GM12874 (cell line): ENCODE measurements around the gene IGF2BP2.

Experiments
- TF ChIP-seq, protein P1 (sequence below): IDR thresholded peaks from 2 replicates; pipeline ENCODE4 v1.5.1; 2011; ENCODE audit warnings: low read depth, mild to moderate bottlenecking, control low read depth, low read length, moderate library complexity; ENCODE audit not compliant: insufficient read depth

The IGF2BP2 gene

DNA sequence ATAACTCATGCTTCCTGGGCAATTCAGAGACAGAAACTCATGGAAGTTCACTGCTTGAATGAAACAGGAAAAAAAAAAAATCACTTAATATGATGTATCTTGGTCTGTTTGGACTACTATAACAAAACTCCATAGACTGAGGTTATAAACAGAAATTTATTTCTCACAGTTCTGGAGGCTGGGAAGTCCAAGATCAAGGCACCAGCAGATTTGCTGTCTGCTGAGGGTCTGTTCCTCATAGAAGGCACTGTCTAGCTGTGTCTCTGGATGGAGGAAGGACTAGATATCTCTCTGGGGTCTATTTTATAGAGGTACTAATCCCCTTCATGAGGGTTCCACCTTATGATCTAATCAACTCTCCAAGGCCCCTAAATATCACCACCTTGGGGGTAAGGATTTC, 119.3 kb downstream of the IGF2BP2 start:
- TF ChIP-seq, protein P1, sequence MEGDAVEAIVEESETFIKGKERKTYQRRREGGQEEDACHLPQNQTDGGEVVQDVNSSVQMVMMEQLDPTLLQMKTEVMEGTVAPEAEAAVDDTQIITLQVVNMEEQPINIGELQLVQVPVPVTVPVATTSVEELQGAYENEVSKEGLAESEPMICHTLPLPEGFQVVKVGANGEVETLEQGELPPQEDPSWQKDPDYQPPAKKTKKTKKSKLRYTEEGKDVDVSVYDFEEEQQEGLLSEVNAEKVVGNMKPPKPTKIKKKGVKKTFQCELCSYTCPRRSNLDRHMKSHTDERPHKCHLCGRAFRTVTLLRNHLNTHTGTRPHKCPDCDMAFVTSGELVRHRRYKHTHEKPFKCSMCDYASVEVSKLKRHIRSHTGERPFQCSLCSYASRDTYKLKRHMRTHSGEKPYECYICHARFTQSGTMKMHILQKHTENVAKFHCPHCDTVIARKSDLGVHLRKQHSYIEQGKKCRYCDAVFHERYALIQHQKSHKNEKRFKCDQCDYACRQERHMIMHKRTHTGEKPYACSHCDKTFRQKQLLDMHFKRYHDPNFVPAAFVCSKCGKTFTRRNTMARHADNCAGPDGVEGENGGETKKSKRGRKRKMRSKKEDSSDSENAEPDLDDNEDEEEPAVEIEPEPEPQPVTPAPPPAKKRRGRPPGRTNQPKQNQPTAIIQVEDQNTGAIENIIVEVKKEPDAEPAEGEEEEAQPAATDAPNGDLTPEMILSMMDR = no peak

DNA sequence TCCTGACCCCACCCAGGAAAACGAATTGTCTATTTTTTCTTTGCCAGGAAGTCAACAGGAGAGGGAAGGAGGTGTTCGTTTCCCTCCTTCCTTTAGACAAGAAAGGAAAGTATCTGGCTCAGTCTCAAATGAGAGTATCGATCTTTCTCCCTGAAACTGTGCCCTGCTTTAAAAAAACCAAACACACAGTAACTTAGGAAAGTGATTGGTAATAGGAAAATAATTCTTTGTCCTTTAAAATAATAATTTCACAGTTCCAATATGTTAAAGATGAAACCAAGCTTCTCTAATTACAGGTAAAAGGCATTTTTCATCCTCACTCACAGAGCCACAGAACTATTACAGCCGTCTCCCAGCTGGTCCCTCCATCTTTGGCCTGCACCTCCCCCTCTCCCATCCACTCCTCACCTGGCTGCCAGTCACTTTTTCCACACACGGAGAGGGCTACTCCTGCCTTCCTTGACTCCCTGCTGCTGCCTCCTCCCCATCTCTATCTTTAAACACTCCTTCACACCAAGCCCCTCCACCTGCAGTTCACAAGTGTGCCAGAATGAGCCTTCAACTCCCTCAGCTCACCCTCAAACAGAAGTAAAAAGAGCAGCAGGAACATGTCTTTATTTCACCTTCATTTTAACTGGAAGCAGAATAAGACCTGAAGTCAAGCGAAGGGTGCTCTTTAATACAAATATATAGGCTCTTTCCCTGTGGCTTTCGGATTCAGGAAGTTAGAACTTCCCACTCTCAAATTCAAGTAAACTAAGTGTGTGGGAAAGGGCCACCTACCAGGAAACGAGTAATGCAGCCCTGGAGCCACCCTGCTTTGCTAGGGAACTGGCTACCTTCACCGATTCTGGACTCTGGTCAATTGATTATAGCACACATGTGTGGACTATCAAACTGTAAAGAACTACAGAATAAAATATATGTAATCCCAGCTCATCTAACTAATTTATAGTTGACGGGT, 122.3 kb downstream of the IGF2BP2 start:
- TF ChIP-seq, protein P1 = no peak

DNA sequence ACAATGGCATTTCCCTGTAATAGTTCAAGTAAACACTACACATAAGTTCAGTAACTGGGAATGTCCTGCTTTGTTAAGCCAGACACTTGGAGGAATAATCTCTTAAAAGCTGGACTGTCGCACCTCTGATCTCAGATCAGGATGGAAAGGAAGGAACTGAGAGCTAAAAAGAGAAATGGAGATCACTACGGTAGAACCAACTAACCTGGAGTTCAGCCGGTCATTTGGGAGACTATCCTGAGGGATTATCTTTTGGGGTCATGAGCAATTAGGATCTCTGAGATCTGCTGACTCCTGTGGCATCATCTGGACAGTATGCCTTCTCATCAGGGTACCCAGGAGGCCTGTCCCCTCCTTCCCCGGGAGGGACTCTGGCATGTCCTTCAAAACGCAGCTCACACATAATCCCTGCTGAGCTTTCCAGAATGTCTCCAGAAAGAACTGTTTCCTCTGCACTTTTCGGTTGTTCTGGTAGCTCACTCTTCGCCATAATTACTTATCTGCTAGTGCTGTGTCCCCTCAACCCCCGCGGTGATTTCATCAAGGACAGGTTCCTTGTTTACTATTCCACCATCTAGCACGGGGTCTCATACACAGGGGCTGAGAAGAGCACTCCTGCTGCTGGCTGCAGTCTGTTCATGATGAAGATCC, 123.1 kb downstream of the IGF2BP2 start:
- TF ChIP-seq, protein P1 = no peak

DNA sequence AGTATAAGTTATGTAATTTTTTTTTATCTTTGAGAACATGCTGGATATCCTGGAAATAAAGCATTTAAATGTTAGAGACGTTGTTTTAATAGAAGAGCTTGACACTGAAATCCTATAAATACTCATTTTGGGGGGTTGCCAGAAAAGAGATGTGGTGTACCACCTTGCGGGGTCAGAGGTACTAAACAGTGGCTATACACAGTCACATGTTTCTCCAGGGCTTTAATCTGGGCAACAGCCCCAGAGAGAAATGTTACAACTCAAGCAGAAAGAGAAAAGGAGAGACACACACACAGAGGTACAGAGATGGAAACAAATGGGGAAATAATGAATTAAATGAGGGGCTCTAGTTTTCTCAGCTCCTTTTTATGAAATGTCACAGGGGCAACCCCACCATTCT, 124.9 kb downstream of the IGF2BP2 start:
- TF ChIP-seq, protein P1 = no peak

DNA sequence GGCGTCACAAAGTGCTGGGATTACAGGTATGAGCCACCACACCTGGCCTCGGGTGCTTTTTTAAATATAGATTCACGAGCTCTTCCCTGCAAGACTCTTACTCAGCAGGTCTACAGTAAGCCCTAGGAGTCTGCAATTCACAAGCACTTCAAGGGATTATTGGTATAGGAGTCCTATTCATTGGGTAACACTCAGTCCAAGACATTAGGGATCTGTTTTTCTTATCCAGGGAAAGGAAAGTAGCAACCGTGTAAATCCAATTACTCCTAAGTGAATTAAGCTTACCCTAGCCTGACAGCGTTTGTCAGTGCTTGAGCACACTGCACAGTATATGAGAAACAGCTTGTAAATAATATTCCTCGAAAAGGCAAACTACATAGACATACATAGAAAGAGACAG, 128.8 kb downstream of the IGF2BP2 start:
- TF ChIP-seq, protein P1 = no peak

DNA sequence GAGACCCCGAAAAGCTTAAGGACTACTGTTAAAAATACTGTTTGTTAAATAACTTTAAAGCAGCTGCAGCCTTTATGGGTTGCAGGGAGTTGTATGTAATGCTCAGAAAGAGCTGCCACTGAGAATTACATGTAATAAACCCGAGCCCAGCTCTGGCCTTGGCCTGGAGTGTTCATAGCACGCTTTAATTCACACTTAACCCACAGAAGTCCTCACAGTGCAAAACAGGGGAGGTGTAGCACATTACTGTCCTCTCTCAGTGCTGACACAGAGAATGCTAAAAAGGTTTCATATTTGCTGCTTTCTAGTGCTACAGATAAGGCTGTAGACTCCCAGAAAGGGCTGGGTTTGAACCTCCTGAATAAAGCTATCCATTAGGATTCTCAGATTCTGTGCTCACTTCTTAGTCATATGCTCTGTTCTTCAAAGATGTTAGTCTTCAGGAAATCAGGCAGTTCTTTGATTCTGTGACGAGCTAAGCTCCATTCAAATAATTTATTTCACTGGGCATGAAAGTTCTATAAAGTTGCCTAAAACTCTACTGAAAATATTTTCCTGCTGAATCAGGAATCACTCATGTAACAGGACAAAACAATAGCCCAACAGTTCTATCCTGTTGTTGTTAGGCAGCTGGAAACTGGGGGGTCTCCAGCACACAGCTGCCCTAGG, 130.7 kb downstream of the IGF2BP2 start:
- TF ChIP-seq, protein P1 = no peak

DNA sequence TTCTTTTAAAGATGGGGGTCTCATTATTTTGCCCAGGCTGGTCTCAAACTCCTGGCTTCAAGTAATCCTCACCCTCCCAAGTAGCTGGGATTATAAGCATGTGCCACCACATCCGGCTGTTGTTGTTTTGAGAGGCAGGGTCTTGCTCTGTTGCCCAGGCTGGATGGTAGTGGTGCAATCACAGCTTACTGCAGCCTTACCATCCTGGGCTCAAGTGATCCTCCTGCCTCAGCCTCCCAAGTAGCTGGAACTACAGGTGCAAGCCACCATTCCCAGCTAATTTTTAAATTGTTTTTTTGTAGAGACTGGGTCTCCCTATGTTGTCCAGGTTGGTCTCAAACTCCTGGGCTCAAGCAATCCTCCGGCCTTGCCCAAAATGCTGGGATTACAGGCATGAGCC, 133.2 kb downstream of the IGF2BP2 start:
- TF ChIP-seq, protein P1 = no peak
